ENCODE results near the gene SPATS1.

DNA sequence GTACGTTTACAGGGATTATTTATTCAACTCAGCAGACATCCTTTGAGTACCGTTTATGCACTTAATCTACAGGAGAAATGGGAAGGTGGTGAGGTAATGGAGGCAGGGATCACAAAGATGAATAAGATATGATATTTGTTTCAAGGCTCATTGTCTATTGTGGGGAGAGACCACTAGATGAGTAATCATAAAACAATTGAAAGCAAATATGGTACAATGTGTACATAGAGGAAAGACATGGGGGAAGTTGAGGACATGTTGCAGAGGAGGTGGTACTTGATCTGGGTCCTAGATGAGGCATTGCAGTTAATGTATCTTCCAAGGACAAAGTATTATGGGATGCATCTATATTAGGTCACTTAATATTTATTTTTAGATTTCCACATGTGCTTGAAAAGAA is 31.3 kb downstream of the SPATS1 start:
- TF ChIP-seq CTCF (IDR thresholded peaks at IDR 0.05; ENCODE audit: insufficient read depth, low read depth, low read length) (no peak), EZH2 (IDR thresholded peaks at IDR 0.05; ENCODE audit: insufficient read depth, low read length) (no peak)

Measured in astrocyte (in vitro differentiated cells and primary cell).